ENCODE measurements around the gene FBXW10.
"Not testable (repeated sequence)": the region's sequence is repeated elsewhere in the genome, so short reads cannot be mapped to it uniquely, and the experiment has no call there.

DNA sequence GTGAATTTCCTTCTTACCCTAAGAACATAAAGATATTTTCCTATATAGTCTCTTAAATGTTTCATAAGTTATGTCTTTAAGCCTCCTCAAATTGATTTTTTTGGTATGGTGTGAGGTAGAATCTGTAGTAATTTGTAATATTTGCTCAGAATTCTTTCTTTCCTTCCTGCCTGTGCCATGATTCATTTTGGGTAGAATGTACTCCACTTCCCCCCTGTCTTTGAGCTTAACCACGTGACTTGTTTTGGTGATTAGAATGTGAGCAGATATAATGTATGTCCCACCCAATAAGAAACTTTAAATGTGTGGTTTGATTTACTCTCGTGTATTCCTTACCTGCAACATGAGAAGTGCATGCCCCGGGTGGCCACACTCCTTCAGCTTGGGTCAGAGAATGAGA, 77.6 kb downstream of the FBXW10 start:
- TF ChIP-seq, protein P1, sequence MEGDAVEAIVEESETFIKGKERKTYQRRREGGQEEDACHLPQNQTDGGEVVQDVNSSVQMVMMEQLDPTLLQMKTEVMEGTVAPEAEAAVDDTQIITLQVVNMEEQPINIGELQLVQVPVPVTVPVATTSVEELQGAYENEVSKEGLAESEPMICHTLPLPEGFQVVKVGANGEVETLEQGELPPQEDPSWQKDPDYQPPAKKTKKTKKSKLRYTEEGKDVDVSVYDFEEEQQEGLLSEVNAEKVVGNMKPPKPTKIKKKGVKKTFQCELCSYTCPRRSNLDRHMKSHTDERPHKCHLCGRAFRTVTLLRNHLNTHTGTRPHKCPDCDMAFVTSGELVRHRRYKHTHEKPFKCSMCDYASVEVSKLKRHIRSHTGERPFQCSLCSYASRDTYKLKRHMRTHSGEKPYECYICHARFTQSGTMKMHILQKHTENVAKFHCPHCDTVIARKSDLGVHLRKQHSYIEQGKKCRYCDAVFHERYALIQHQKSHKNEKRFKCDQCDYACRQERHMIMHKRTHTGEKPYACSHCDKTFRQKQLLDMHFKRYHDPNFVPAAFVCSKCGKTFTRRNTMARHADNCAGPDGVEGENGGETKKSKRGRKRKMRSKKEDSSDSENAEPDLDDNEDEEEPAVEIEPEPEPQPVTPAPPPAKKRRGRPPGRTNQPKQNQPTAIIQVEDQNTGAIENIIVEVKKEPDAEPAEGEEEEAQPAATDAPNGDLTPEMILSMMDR (conservative IDR thresholded peaks at IDR 0.05; ENCODE audit: low read depth, low read length) = not testable (repeated sequence)
- TF ChIP-seq EZH2 (IDR thresholded peaks at IDR 0.05; ENCODE audit: borderline replicate concordance, low read depth, low read length, poor library complexity, severe bottlenecking) = not testable (repeated sequence)

Measured in A673 (cell line).